Activated naive CD4-positive, alpha-beta T cell treated with anti-CD3 and anti-CD28 coated beads for 36 hours (primary cell): ENCODE data around the gene PEX14. TPM values are rescaled to one million over a fixed set of nuclear protein-coding genes. Genes with fewer than 3 reads are reported as not detected.

Source experiments
- CTCF ChIA-PET: fragments of 350-600 bp; sonication (Branson Sonifier 250); formaldehyde crosslinking; loops from one replicate; lab custom pipeline; 2021; ENCODE audit warnings: antibody characterized with exemption; lab: Charles Lee
- DNase-seq: peaks from one replicate; pipeline ENCODE4 v3.0.0-alpha.2; 2020
- H3K27ac Mint-ChIP-seq: one replicate; pipeline ENCODE4 v1.8.0; 2021; ENCODE audit warnings: mild to moderate bottlenecking, mixed read lengths
- H3K27me3 Mint-ChIP-seq: one replicate; pipeline ENCODE4 v1.8.0; 2021; ENCODE audit warnings: low read depth, mixed read lengths
- H3K36me3 Mint-ChIP-seq: one replicate; pipeline ENCODE4 v1.8.0; 2021; ENCODE audit warnings: low read depth, mixed read lengths
- H3K4me1 Mint-ChIP-seq: one replicate; pipeline ENCODE4 v1.8.0; 2021; ENCODE audit warnings: low read depth, mixed read lengths
- H3K4me3 Mint-ChIP-seq: one replicate; pipeline ENCODE4 v1.8.0; 2021; ENCODE audit warnings: mild to moderate bottlenecking, moderate library complexity, mixed read lengths
- H3K9me3 Mint-ChIP-seq: one replicate; pipeline ENCODE4 v1.8.0; 2021; ENCODE audit warnings: mixed read lengths
- intact Hi-C: fragments of 100-400 bp; cut with micrococcal nuclease; formaldehyde crosslinking; loops from one replicate; pipeline ENCODE4 v1.15.1; 2023
- total RNA-seq, 2 experiments: library from RNA; stranded (reverse); gene quantifications; one replicate each; pipeline ENCODE4 v1.2.3, GENCODE V29; 2021

Gene PEX14
- total RNA-seq, 2 experiments from 2014 or later, result 15.8 to 17.2 TPM

GRCh38 chr1:10612436-10613160, 137.8 kb downstream of the PEX14 start:
- no peak for DNase-seq
- Mint-ChIP-seq H3K36me3 (peaks cover 3% of the 10 kb centered on the region), H3K9me3 (no peaks in the 10 kb centered on the region), H3K27me3 (no peaks in the 10 kb centered on the region), H3K4me1 (no peaks in the 10 kb centered on the region), H3K27ac (no peak overlapping the region), H3K4me3 (no peak overlapping the region)
- intact Hi-C loops, result no loop called here
- CTCF ChIA-PET, result no interaction called here

- H3K4me3 Mint-ChIP-seq, result no peak overlapping the region
- no peaks in the 10 kb centered on the region for H3K4me1 Mint-ChIP-seq
- H3K27ac Mint-ChIP-seq, result no peak overlapping the region
- peaks cover 3% of the 10 kb centered on the region for H3K36me3 Mint-ChIP-seq
- H3K9me3 Mint-ChIP-seq, result no peaks in the 10 kb centered on the region
- no peaks in the 10 kb centered on the region for H3K27me3 Mint-ChIP-seq
- no peak for DNase-seq
- CTCF ChIA-PET, result no interaction called here
- intact Hi-C loops, result no loop called here
Observed at GRCh38 chr1:10613340-10613739, 138.6 kb downstream of the PEX14 start.

DNA sequence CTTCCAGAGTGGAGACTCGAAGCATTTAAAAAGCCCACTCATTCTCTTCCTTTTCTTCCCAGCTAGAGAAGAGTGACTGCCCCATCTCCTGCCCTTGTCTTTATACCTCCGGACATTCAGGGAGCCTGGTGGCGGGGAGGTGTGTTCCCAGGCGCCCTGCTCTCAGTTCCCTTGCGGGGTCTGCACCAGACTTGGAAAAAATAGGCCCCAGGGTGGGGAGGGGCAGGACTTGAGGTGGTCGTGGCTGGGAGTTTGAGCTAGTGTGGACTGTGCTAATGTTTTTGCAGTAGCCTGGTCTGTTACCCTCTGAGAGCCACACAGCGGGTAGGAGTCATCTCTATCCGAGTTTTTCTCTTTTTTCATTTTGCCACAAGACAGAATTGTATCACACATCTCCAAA, 139.1 kb downstream of the PEX14 start:
- Mint-ChIP-seq H3K9me3 (no peaks in the 10 kb centered on the region), H3K27me3 (no peaks in the 10 kb centered on the region), H3K27ac (no peak overlapping the region), H3K36me3 (peaks cover 3% of the 10 kb centered on the region), H3K4me1 (no peaks in the 10 kb centered on the region), H3K4me3 (no peak overlapping the region)
- intact Hi-C loops, result no loop called here
- no peak for DNase-seq
- CTCF ChIA-PET, result no interaction called here

DNA sequence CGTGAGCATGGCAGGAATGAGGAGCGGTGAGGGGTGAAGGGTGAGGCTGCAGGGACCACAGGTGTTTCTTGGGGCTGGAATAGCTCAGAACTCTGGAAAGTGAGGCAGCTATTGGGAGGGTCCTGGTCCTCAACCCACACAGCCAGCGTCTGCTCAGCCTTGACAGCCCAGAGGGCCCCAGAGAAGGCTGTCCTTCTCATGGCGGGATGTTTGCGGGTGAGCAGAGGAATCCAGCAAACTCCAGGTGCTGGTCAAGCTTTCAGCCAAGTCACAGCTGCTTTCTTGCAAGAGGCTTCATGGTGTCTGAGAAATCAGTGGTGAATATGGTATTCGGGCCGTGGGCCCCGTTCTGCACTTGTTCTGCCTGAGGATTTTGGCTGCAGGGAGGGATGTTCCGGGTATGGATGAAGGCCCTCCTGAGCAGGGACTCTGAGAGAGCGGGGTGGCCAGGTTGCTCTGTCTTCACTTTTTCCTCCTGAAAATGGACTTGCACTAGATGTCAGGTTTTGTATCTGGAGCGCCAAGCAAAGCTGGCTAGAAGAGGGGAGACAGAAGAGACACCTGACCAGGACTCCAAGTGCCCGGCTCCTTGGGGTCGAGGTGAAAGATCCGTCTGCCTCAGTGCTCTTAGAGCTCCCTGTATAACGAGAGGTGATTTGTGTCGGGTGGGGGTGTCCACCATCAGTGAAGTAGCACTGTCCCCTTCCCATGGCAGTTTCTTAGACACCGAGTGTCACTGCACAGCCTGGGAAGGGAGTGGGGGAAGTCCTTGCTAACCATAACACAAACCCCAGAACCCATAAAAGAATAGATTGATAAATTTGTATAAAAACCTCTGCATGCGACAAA, 139.9 kb downstream of the PEX14 start:
- CTCF ChIA-PET, result no interaction called here
- intact Hi-C loops, result no loop called here
- DNase-seq, result no peak
- no peaks in the 10 kb centered on the region for H3K27me3 Mint-ChIP-seq
- H3K36me3 Mint-ChIP-seq, result peaks cover 3% of the 10 kb centered on the region
- no peaks in the 10 kb centered on the region for H3K9me3 Mint-ChIP-seq
- H3K4me3 Mint-ChIP-seq, result no peak overlapping the region
- no peak overlapping the region for H3K27ac Mint-ChIP-seq
- H3K4me1 Mint-ChIP-seq, result no peaks in the 10 kb centered on the region

DNA sequence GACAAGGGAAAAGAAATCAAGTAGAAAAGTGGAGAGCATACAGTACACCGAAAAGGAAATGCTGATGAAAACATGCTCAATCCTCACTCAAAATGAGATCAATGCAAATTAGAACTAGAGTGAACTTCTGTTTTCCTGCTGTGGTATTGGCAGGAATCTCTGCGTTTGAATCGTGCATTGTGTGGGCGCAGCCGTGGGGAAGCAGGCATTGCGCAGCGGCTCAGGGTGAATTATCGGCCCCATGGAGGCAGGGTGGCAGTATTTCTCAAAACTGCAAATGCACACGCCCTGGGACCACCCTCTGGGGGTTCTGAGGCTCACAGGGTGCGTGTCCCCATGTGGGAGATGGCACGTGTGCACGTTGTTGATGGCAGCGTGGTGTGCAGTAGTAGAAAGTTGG, 140.6 kb downstream of the PEX14 start:
- no peaks in the 10 kb centered on the region for H3K9me3 Mint-ChIP-seq
- H3K27ac Mint-ChIP-seq, result no peak overlapping the region
- H3K36me3 Mint-ChIP-seq, result peaks cover 3% of the 10 kb centered on the region
- H3K27me3 Mint-ChIP-seq, result no peaks in the 10 kb centered on the region
- intact Hi-C loops, result no loop called here
- H3K4me1 Mint-ChIP-seq, result no peaks in the 10 kb centered on the region
- no peak for DNase-seq
- CTCF ChIA-PET, result no interaction called here
- no peak overlapping the region for H3K4me3 Mint-ChIP-seq

- DNase-seq, result no peak
- peaks cover 3% of the 10 kb centered on the region for H3K36me3 Mint-ChIP-seq
- intact Hi-C loops, result no loop called here
- CTCF ChIA-PET, result no interaction called here
- no peak overlapping the region for H3K27ac Mint-ChIP-seq
- H3K4me1 Mint-ChIP-seq, result no peaks in the 10 kb centered on the region
- H3K27me3 Mint-ChIP-seq, result no peaks in the 10 kb centered on the region
- no peaks in the 10 kb centered on the region for H3K9me3 Mint-ChIP-seq
- H3K4me3 Mint-ChIP-seq, result no peak overlapping the region
Observed at GRCh38 chr1:10615932-10616671, 141.4 kb downstream of the PEX14 start.

DNA sequence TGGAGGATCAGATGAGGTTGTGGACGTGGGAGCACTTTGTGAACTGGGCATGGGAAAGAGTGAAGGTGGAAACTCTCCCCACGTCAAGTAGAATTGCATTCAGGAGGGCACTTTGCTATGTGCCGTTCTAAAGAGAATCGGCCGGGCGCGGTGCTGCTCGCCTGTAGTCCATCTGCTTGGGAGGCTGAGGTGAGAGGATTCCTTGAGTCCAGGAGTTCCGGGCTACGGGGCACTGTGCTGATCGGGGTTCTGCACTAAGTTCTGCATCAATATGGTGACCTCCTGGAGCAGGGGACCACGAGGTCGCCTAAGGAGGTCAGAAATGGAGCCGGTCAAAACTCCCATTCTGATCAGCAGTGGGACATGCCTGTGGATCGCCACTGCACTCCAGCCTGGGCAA, 141.9 kb downstream of the PEX14 start:
- CTCF ChIA-PET, result no interaction called here
- Mint-ChIP-seq H3K36me3 (peaks cover 3% of the 10 kb centered on the region), H3K4me1 (no peaks in the 10 kb centered on the region), H3K27me3 (no peaks in the 10 kb centered on the region), H3K9me3 (no peaks in the 10 kb centered on the region), H3K27ac (no peak overlapping the region), H3K4me3 (no peak overlapping the region)
- no peak for DNase-seq
- intact Hi-C loops, result no loop called here

GRCh38 chr1:10617318-10617717, 142.6 kb downstream of the PEX14 start:
- Mint-ChIP-seq H3K36me3 (peaks cover 3% of the 10 kb centered on the region), H3K9me3 (no peaks in the 10 kb centered on the region), H3K27me3 (no peaks in the 10 kb centered on the region), H3K4me1 (no peaks in the 10 kb centered on the region), H3K4me3 (no peak overlapping the region), H3K27ac (no peak overlapping the region)
- intact Hi-C loops, result no loop called here
- CTCF ChIA-PET, result no interaction called here
- DNase-seq, result no peak

DNA sequence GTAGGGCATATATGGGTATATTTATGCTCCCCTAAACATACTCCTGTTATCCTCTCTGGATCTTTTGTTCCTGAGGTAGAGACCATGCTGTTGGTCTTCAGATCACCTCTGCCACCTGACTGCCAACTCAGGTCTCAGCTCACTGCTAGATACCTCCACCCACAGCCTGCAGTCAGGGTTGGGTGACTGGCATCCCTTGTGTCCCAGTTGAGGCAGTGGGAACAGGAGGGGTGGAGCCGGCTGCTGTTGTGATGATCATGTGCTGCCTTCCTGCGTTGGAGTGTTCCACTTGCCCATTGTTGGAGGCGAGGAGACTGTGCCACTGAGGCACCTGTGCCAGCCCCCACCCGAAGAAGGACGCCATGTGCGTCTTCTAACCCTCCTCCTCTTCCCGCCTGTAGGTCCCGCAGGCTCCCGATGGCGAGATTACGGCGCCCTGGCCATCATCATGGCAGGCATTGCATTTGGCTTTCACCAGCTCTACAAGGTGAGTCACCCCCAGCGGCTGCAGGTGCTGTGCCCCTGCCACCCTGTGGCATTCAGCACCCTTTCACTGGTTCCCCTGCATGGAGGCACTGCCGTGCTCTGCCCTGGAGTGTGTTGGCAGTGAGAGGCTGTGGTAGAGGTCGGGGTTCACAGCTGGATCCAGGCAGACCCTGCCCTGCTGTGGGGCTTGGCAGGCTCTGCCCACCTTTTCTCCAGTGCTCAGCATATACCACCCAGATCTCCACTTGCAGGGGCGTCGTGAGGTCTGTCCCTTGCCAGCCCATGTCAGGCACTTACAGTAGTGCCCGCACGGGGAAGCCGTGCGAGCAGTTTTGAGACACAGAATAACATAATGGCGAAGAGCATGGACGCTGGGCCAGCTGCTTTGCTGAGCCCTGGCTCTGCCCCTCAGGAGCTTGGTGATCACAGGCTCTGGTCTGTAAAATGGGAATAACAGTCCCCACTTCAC, 143.5 kb downstream of the PEX14 start:
- H3K36me3 Mint-ChIP-seq, result no peaks in the 10 kb centered on the region
- no peak overlapping the region for H3K27ac Mint-ChIP-seq
- H3K27me3 Mint-ChIP-seq, result no peaks in the 10 kb centered on the region
- no peaks in the 10 kb centered on the region for H3K4me1 Mint-ChIP-seq
- DNase-seq, result no peak
- H3K9me3 Mint-ChIP-seq, result no peaks in the 10 kb centered on the region
- intact Hi-C loops, result no loop called here
- CTCF ChIA-PET, result no interaction called here
- H3K4me3 Mint-ChIP-seq, result no peak overlapping the region

DNA sequence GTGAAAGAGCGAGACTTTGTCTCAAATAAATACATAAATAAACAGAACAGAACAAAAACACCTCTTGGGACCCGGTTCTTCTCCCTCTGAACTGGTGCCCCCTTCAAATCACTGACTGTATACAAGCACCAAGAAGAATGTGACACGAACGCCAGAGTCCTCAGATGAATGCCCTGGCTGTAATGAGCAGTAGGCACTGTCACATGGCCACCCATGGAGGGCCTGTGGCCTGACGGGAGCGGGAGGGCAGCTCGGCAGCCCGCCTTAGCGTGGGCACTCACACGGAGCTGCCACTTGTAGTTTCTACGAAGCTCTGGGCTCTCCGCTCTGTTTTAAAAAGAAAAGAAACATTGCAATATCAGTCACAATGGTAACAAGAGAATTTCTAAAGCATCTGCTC, 146.0 kb downstream of the PEX14 start:
- H3K36me3 Mint-ChIP-seq, result peaks cover 3% of the 10 kb centered on the region
- CTCF ChIA-PET, result no interaction called here
- no peak overlapping the region for H3K4me3 Mint-ChIP-seq
- H3K27ac Mint-ChIP-seq, result no peak overlapping the region
- intact Hi-C loops, result no loop called here
- DNase-seq, result no peak
- no peaks in the 10 kb centered on the region for H3K4me1 Mint-ChIP-seq
- no peaks in the 10 kb centered on the region for H3K9me3 Mint-ChIP-seq
- no peaks in the 10 kb centered on the region for H3K27me3 Mint-ChIP-seq

DNA sequence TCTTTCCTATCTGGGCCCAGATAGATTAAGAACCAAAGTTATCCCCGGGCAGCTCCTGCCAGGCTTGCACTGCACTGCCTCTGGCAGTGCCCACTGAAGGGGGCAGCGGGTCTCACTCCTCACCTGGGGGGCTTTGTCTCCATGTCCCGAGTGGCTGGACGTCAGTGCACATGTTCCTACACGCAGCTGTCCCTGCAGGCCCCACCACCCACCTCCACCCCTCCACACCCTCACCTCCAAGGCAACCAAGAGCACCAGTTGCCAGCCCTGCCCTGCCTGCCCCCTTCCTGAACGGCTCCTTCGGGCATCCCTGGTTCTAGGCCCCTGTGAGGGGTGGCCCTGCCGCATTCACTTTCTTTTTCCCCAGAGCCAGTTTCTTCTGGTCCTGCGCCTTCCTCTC, 147.2 kb downstream of the PEX14 start:
- CTCF ChIA-PET, result no interaction called here
- peaks cover 3% of the 10 kb centered on the region for H3K36me3 Mint-ChIP-seq
- intact Hi-C loops, result no loop called here

More for the DNA sequence above, 147.2 kb downstream of the PEX14 start:
- DNase-seq, result no peak
- Mint-ChIP-seq H3K9me3 (no peaks in the 10 kb centered on the region), H3K4me1 (no peaks in the 10 kb centered on the region), H3K27ac (no peak overlapping the region), H3K4me3 (no peak overlapping the region), H3K27me3 (no peaks in the 10 kb centered on the region)
